DOHH2 (cell line): Measurements from ENCODE around the gene HSPB7.

Source experiments
- EZH2phosphoT487 ChIP-seq: fragments of 200-600 bp; sonication (generic); IDR thresholded peaks from 2 replicates; pipeline ENCODE4 v1.6.1; 2017; ENCODE audit warnings: borderline replicate concordance, mild to moderate bottlenecking, antibody characterized with exemption, low read length, moderate library complexity, mixed read lengths
- TF ChIP-seq, protein P1 (sequence below): fragments of 200-600 bp; sonication (generic); IDR thresholded peaks from one replicate; pipeline ENCODE4 v1.5.1; 2014; ENCODE audit warnings: antibody characterized with exemption, mild to moderate bottlenecking, low read depth, low read length; ENCODE audit not compliant: poor library complexity, severe bottlenecking

DNA sequence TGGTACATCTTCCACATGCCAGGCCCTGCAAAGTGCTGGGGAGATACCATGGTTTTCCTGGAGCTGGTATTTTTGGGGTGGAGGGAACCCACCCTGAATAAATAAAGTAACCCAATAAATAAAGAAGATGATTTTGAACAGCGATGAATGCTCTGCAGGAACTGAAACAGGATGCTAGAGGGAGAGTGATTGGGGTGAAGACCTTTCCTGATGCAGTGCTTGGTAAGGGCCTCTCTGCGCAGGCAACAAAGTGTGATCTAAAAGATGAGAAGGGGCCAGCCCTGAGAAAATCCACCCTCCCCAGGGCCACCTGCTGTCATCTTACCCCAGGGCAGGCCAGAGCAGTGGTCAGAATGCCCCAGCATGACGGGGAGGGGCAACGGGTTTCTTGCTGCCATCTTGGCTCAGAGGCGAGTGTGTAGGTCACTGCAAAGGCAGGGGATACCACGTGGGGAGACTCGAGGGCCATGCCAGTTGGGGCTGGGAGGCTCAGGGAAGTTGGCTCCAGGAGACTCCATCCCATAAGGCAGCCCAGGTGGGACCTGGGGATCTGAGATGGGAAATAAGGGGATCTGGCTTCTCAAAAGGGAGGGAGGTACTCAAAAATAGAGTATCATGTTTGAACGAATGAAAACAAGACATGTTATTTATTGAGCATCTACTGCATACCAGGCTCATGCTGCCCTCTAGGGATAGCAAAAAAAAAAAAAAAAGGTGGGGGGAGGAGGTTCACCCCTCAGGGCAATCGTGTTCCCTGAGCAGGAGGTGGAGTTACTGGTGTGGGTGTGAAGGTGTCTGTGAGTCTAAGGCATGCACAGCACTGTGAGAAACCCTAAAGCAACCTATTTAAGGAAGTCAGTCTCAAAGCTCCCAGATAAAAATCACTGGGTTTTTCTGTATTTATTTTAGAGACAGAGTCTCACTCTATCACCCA lies 11.0 kb downstream of the HSPB7 start:
- TF ChIP-seq, protein P1, sequence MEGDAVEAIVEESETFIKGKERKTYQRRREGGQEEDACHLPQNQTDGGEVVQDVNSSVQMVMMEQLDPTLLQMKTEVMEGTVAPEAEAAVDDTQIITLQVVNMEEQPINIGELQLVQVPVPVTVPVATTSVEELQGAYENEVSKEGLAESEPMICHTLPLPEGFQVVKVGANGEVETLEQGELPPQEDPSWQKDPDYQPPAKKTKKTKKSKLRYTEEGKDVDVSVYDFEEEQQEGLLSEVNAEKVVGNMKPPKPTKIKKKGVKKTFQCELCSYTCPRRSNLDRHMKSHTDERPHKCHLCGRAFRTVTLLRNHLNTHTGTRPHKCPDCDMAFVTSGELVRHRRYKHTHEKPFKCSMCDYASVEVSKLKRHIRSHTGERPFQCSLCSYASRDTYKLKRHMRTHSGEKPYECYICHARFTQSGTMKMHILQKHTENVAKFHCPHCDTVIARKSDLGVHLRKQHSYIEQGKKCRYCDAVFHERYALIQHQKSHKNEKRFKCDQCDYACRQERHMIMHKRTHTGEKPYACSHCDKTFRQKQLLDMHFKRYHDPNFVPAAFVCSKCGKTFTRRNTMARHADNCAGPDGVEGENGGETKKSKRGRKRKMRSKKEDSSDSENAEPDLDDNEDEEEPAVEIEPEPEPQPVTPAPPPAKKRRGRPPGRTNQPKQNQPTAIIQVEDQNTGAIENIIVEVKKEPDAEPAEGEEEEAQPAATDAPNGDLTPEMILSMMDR = peak; percentile 27
- TF ChIP-seq EZH2phosphoT487 = no peak
